Lower lobe of right lung (tissue), 2 donors: ENCODE measurements around the gene MIER3. TPM values are rescaled to one million over a fixed set of nuclear protein-coding genes. Genes with fewer than 3 reads are reported as not detected.

Source experiments
- ATAC-seq, 2 donors: fragments of 200-7000 bp; cut with Tn5 transposase; one replicate each; pipeline ENCODE4 v1.9.1; 2020 to 2022; ENCODE audit warnings: mild to moderate bottlenecking in 2 of 2, moderate library complexity in 2 of 2
- DNase-seq: peaks from one replicate; pipeline ENCODE4 v3.0.0-alpha.2; 2020
- H3K27ac ChIP-seq: fragments of 200-600 bp; one replicate; pipeline ENCODE4 v1.8.0; 2022
- H3K27me3 ChIP-seq: fragments of 200-600 bp; one replicate; pipeline ENCODE4 v1.8.0; 2022; ENCODE audit warnings: low read depth
- H3K36me3 ChIP-seq: fragments of 200-600 bp; one replicate; pipeline ENCODE4 v1.8.0; 2022; ENCODE audit warnings: mild to moderate bottlenecking
- H3K4me1 ChIP-seq: fragments of 200-600 bp; one replicate; pipeline ENCODE4 v1.8.0; 2022
- H3K4me3 ChIP-seq: fragments of 200-600 bp; one replicate; pipeline ENCODE4 v1.8.0; 2022; ENCODE audit warnings: mild to moderate bottlenecking
- H3K9me3 ChIP-seq: fragments of 200-600 bp; one replicate; pipeline ENCODE4 v1.8.0; 2022
- intact Hi-C: fragments of 100-400 bp; cut with DNase I; formaldehyde crosslinking; loops from one replicate; pipeline ENCODE4 v1.11.0; 2022
- total RNA-seq: library from RNA; stranded (reverse); fragmentation: NEBNext Ultra II Directional; extraction: Animal tissue kit (Norgen Biotek cat#: 25700); gene quantifications from one replicate; pipeline ENCODE4 v1.2.1, GENCODE V29; 2021
- TF ChIP-seq, protein P1 (sequence below): fragments of 200-600 bp; IDR thresholded peaks from one replicate; pipeline ENCODE4 v1.8.0; 2022; ENCODE audit warnings: antibody characterized with exemption, mild to moderate bottlenecking
- donor health status: DM: no; HTN: yes; CAD: no; lungs with severe emphysema.

Gene MIER3
- total RNA-seq, 1 donor from 2014 or later, result 20.1 TPM

DNA sequence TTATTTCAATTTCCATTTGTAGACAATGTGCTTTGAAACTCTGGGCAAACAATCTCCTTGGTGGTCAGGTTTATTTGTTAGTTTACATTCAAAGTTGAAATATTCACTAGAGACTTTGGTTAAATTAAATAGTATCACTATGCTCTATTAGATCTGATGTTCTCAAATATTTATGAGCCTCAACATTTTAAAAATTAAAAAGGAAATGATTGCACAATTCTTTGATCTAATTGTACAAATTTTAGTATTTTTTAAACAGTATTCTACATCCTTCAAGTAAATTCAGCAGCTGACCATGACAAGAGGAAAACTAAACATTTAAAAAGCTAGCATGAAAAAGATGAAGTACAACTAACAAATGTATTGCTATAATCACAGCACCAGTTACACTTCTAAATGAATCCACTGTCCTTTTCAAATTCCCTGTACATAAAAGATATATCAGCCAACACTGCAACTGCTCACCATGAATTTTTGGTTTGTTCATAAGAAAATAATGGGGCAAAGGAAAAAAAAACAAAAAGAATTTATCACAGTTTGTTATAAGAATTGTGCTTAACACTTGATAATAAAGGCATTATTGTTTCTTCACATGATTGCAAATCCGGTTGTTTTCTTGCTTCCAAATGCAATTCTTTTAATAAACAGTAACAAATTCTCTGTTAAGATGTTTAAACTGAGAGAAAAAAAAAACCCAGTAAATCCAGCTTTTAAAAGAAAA lies 31.8 kb downstream of the MIER3 start:
- Histone ChIP-seq H3K27me3 (no peaks in the 10 kb centered on the region), H3K9me3 (no peaks in the 10 kb centered on the region), H3K27ac (no peak overlapping the region), H3K4me1 (no peaks in the 10 kb centered on the region), H3K4me3 (no peak overlapping the region), H3K36me3 (peaks cover 47% of the 10 kb centered on the region)
- intact Hi-C loops, result no loop called here
- ATAC-seq (no peak), DNase-seq (no peak)
- TF ChIP-seq, protein P1, sequence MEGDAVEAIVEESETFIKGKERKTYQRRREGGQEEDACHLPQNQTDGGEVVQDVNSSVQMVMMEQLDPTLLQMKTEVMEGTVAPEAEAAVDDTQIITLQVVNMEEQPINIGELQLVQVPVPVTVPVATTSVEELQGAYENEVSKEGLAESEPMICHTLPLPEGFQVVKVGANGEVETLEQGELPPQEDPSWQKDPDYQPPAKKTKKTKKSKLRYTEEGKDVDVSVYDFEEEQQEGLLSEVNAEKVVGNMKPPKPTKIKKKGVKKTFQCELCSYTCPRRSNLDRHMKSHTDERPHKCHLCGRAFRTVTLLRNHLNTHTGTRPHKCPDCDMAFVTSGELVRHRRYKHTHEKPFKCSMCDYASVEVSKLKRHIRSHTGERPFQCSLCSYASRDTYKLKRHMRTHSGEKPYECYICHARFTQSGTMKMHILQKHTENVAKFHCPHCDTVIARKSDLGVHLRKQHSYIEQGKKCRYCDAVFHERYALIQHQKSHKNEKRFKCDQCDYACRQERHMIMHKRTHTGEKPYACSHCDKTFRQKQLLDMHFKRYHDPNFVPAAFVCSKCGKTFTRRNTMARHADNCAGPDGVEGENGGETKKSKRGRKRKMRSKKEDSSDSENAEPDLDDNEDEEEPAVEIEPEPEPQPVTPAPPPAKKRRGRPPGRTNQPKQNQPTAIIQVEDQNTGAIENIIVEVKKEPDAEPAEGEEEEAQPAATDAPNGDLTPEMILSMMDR, result no peak

DNA sequence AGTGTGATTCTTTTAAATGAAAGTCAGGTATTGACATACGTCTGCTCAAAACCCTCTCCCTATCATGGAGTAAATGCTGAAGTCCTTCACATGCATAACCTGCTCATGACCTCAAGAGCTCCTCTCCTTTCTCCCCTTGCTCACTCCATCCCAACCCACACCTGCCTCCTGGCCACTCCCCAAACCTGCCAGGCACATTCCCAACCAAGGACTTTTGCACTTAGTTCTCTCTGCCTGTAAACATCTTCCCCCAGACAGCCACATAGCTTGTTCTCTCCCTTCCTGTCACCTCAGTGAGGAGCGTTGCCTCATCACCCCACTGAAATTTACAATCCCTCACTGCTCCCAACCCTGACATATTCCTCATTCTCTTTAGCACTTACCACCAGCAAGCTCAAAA lies 33.9 kb downstream of the MIER3 start:
- TF ChIP-seq, protein P1, result no peak
- Histone ChIP-seq H3K9me3 (no peaks in the 10 kb centered on the region), H3K4me1 (no peaks in the 10 kb centered on the region), H3K36me3 (peaks cover 27% of the 10 kb centered on the region), H3K4me3 (no peak overlapping the region), H3K27me3 (no peaks in the 10 kb centered on the region), H3K27ac (no peak overlapping the region)
- intact Hi-C loops, result no loop called here
- DNase-seq, result no peak
- no peak for ATAC-seq

DNA sequence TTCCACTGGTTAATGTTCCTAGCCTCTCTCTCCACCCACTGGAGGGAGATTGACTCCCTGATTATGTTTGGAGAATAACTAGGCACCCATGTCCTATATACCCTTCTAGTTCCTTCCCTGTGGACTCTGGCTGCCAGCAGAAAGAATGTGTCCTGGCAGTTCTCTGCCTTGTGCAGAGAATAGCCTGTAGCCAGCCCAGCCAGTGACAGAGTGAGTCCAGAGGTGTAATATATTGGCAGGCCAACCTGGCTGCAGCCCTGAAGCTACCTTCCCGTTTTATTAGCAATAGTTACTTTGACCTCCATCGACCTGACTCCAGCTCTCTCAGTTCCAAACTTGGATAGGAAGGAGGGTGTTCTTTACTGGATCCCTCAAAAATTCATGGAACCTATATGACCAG lies 34.4 kb downstream of the MIER3 start:
- no peaks in the 10 kb centered on the region for H3K9me3 ChIP-seq
- H3K27ac ChIP-seq, result no peak overlapping the region
- intact Hi-C loops, result no loop called here
- H3K4me3 ChIP-seq, result no peak overlapping the region
- no peaks in the 10 kb centered on the region for H3K4me1 ChIP-seq
- DNase-seq, result no peak
- peaks cover 22% of the 10 kb centered on the region for H3K36me3 ChIP-seq
- TF ChIP-seq, protein P1, result no peak
- no peaks in the 10 kb centered on the region for H3K27me3 ChIP-seq
- ATAC-seq, result no peak

DNA sequence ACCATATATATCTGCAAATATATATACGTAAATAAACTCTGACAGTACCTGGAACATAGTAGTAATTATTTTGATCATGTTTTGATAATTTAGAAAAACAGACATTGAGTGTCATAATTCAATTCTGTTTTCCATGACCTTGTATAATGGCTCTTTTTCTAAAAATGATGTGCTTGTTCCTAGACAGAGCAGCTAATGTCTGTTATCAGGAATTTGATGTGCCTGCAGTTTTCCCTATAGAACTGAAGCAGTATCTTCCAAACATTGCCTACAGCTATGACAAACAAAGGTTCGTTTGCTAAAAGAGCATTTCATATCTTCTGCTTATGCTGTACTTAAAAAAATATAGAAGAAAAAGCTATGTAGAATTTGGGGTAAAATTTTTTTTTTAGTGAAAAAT lies 37.2 kb downstream of the MIER3 start:
- intact Hi-C loops, result no loop called here
- peaks cover 4% of the 10 kb centered on the region for H3K36me3 ChIP-seq
- no peaks in the 10 kb centered on the region for H3K27me3 ChIP-seq
- H3K4me3 ChIP-seq, result no peak overlapping the region
- no peak overlapping the region for H3K27ac ChIP-seq
- no peaks in the 10 kb centered on the region for H3K9me3 ChIP-seq
- peaks cover 6% of the 10 kb centered on the region for H3K4me1 ChIP-seq
- ATAC-seq (no peak), DNase-seq (no peak)
- TF ChIP-seq, protein P1, result no peak

DNA sequence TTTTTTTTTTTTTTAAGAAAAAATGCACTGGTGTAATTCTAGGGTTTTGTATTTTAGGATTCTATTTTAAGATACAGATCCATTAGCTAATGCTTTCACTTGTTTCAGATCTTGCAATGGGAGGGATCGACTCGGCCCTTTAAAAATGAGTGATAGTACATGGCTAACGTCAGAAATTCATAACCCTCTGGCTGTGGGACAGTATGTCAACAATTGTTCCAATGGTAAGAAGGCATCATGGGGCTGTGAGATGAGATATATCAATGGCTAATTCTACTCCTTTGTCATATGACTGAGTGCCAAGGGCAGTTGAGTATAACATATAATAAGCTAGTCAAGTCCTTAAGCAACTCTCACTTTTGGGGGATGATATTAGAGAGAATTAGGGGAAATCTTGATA lies 38.2 kb downstream of the MIER3 start:
- no peaks in the 10 kb centered on the region for H3K27me3 ChIP-seq
- DNase-seq (no peak), ATAC-seq (no peak)
- H3K36me3 ChIP-seq, result peaks cover 4% of the 10 kb centered on the region
- no peak overlapping the region for H3K4me3 ChIP-seq
- H3K9me3 ChIP-seq, result no peaks in the 10 kb centered on the region
- TF ChIP-seq, protein P1, result no peak
- intact Hi-C loops, result no loop called here
- H3K4me1 ChIP-seq, result peaks cover 7% of the 10 kb centered on the region
- no peak overlapping the region for H3K27ac ChIP-seq
